GM21528 (cell line): ENCODE measurements around the gene CNTNAP5.
"Not testable (repeated sequence)": the region's sequence is repeated elsewhere in the genome, so short reads cannot be mapped to it uniquely, and the experiment has no call there.

Experiments used
- ATAC-seq: cut with Tn5 transposase; IDR thresholded peaks from one replicate; pipeline ENCODE4 v1.9.1; 2021; ENCODE audit warnings: mild to moderate bottlenecking, moderate library complexity; ENCODE audit not compliant: unreplicated experiment, low FRiP score

Gene CNTNAP5

DNA sequence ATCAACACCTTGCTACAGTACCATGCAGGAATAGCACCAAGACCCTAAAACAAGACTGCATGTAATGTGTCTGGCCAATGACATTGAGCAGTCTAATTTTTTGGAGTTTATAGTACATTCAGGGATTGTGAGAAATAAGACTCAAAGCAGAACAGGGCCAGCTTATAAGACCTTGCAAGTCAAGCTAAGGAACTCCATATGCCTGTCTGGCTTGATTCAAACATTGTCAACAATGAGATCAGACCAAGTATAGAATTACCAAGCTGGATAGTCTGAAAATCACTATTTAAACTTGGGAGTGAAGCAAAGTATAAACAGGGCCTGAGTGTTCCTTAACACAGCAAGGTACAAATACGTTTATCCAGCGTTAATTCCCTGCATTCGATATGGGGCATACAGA, 370.9 kb downstream of the CNTNAP5 start:
- ATAC-seq: no peak

GRCh38 chr2:124402274-124402673, 377.2 kb downstream of the CNTNAP5 start:
- no peak for ATAC-seq

- not testable (repeated sequence) for ATAC-seq
Observed at GRCh38 chr2:124407836-124408534, 382.9 kb downstream of the CNTNAP5 start.

GRCh38 chr2:124424074-124424473, 399.0 kb downstream of the CNTNAP5 start:
- no peak for ATAC-seq

DNA sequence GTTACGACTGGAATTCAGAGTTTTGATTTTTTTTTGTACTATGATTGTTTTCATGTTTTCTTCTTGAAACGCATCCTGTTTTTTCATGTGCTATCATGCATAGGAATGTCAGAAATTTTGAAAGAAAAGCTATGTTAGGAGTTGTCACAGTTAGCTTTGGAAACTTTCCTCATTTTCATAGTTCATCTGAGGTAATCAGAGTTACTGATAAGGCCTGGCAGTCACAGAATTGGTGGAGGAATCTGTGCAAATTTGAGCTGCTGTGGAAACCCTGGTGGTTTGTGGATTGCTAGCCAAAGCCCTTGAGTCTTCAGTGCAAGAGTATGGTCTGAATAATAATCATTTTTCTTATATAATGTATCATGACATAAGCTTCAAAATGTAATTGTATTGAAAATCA, 401.0 kb downstream of the CNTNAP5 start:
- ATAC-seq: no peak

- no peak for ATAC-seq
Observed at GRCh38 chr2:124426625-124427024, 401.5 kb downstream of the CNTNAP5 start.

GRCh38 chr2:124437811-124438210, 412.7 kb downstream of the CNTNAP5 start:
- ATAC-seq: no peak

GRCh38 chr2:124450481-124450880, 425.4 kb downstream of the CNTNAP5 start:
- no peak for ATAC-seq

DNA sequence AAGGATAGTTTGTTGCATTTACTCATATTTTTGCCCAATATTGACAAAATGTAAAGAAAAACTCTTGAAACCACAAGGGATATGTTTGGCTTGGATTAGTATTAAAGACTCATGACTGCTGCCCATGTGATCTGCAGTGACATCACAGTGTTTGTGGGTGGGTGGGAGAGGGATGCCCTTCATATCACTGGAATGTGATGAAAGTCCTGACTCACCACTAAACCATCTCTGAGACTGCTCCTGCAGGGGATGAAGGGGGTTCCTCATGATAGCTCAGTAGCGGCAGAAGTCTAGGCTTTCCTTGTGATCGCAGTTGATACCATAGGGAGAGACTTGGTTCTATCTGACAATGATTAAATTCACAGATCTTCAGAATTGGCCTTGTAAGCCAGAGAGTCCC, 451.2 kb downstream of the CNTNAP5 start:
- ATAC-seq: no peak

GRCh38 chr2:124478761-124479160, 453.7 kb downstream of the CNTNAP5 start:
- no peak for ATAC-seq

- no peak for ATAC-seq
Observed at GRCh38 chr2:124480958-124481357, 455.9 kb downstream of the CNTNAP5 start.

GRCh38 chr2:124482044-124482443, 457.0 kb downstream of the CNTNAP5 start:
- ATAC-seq: no peak

DNA sequence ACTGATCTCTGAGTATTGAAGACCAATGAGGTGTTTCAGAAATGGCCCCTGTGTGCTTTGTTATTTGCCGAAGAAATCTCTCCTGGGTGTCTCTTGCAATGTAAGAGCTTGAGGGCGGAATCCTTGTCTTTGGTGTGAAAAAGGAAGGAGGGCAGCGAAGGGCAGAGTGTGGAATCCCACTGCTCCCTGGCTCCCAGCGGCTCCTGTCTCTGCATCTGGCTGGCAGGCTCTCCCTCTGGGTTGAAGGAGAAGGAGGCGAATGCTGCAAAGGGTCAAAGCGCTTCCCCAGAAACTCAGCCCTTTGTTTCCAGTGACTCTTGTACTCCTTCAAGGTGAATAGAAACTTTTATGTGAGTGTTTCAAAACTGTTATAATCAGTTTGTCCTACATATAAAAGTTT, 457.5 kb downstream of the CNTNAP5 start:
- no peak for ATAC-seq

- ATAC-seq: no peak
Observed at GRCh38 chr2:124485659-124486058, 460.6 kb downstream of the CNTNAP5 start.

DNA sequence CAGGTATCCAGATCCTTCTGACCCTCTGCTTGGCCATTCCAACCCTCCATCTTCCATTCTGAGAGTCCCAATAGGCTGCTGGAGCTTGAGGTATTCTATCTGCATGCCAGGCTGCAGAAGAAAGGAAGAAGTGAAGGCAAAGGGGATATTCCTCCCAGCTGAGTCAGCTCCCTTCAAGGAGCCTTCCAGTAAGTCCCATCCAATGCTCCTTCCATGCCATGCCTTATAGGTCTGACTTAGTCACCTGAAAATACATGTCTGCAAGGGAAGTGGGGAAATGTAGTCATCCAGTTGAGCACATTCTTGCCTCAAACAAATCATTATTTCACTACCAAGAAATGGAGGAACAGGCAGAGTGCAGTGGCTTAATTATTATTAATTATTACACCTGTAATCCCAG, 464.6 kb downstream of the CNTNAP5 start:
- no peak for ATAC-seq

- ATAC-seq: no peak
Observed at GRCh38 chr2:124501575-124502152, 476.6 kb downstream of the CNTNAP5 start.

GRCh38 chr2:124514236-124514635, 489.1 kb downstream of the CNTNAP5 start:
- ATAC-seq: no peak

GRCh38 chr2:124520953-124521352, 495.9 kb downstream of the CNTNAP5 start:
- ATAC-seq: no peak

DNA sequence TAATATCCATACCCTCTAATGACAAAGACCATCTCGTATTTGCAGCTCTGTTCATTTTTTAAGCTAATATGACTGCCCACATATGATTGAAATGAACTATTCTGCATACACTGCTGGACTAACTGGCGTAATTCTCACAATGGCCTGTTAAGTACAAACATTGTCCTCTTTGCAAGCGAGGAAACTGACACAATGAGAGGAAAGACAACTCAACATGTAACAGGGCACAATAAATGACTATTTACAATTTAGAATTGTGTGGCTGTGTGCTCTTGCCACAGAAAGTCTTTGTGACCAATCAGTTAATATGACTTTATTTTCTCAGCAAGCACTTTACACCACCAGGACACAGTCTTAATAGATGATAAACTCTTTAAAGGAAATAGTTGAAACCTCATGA, 498.0 kb downstream of the CNTNAP5 start:
- ATAC-seq: no peak

GRCh38 chr2:124524155-124524915, 499.2 kb downstream of the CNTNAP5 start:
- no peak for ATAC-seq

DNA sequence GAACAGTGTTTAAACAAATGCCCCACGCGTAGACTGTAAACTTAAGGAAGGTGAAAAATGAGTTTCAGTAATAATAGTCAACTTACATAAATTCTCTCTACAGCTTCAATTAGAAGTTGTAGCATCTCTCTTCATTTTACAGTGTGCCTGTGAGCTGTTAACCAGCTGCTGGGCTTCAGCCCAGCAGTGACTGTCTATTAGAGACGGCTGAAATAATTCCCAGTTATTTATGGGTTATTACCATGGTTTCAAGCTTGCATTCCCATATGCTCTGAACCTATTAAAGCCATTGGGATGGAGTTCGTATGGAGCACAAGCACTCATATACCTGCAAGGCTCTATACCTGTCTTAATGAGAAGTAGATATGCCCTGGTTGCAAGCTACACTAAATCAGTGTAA, 501.1 kb downstream of the CNTNAP5 start:
- ATAC-seq: no peak

- no peak for ATAC-seq
Observed at GRCh38 chr2:124530203-124530602, 505.1 kb downstream of the CNTNAP5 start.
